Neural cell (in vitro differentiated cells): ENCODE results near the gene CARD9. TPM values are rescaled to one million over a fixed set of nuclear protein-coding genes. Genes with fewer than 3 reads are reported as not detected.

ENCODE experiments used
- H2AFZ ChIP-seq: fragments of 200-600, 300-800 bp; sonication (generic), shearing (Covaris generic); 2 replicates; pipeline ENCODE4 v1.6.0; 2014; ENCODE audit warnings: low read depth, mild to moderate bottlenecking, antibody characterized with exemption, low read length, moderate library complexity
- H3F3A ChIP-seq: fragments of 200-600 bp; shearing (Covaris generic); 2 replicates; pipeline ENCODE4 v1.6.1; 2016; ENCODE audit warnings: mild to moderate bottlenecking, moderate library complexity, mixed read lengths, antibody characterized with exemption, low read length; ENCODE audit not compliant: insufficient read depth, poor library complexity, severe bottlenecking
- H3K27ac ChIP-seq: fragments of 200-600, 300-800 bp; sonication (generic), shearing (Covaris generic); 2 replicates; pipeline ENCODE4 v1.5.1; 2014; ENCODE audit warnings: mild to moderate bottlenecking, low read length, moderate library complexity
- H3K27me3 ChIP-seq: fragments of 300-800, 200-600 bp; sonication (generic), shearing (Covaris generic); 2 replicates; pipeline ENCODE4 v1.6.0; 2014; ENCODE audit warnings: mild to moderate bottlenecking, low read depth, low read length, moderate library complexity; ENCODE audit not compliant: insufficient read depth
- H3K36me3 ChIP-seq: fragments of 300-800, 200-600 bp; sonication (generic), shearing (Covaris generic); 2 replicates; pipeline ENCODE4 v1.5.1; 2014; ENCODE audit warnings: mild to moderate bottlenecking, antibody characterized with exemption, low read length, moderate library complexity; ENCODE audit not compliant: insufficient read depth
- H3K4me2 ChIP-seq: fragments of 300-800, 200-600 bp; sonication (generic), shearing (Covaris generic); 2 replicates; pipeline ENCODE4 v1.6.0; 2014; ENCODE audit warnings: mild to moderate bottlenecking, low read length
- H3K4me3 ChIP-seq: fragments of 300-800, 200-600 bp; sonication (generic), shearing (Covaris generic); 2 replicates; pipeline ENCODE4 v1.5.1; 2014; ENCODE audit warnings: mild to moderate bottlenecking, low read length, moderate library complexity
- H3K79me2 ChIP-seq: fragments of 200-600 bp; shearing (Covaris generic); replicated peaks from 2 replicates; pipeline ENCODE4 v1.6.0; 2014; ENCODE audit warnings: mild to moderate bottlenecking, low read length, moderate library complexity; ENCODE audit not compliant: insufficient read depth
- H3K9ac ChIP-seq: fragments of 300-800, 200-600 bp; sonication (generic), shearing (Covaris generic); 2 replicates; pipeline ENCODE4 v1.6.1; 2016; ENCODE audit warnings: mild to moderate bottlenecking, low read length, mixed read lengths
- H3K9me2 ChIP-seq: fragments of 200-600 bp; shearing (Covaris generic); 2 replicates; pipeline ENCODE4 v1.6.1; 2016; ENCODE audit warnings: mild to moderate bottlenecking, low read length, mixed read lengths; ENCODE audit not compliant: insufficient read depth
- H3K9me3 ChIP-seq: fragments of 200-600, 300-800 bp; sonication (generic), shearing (Covaris generic); 2 replicates; pipeline ENCODE4 v1.6.1; 2016; ENCODE audit warnings: mild to moderate bottlenecking, mixed run types, low read length, moderate library complexity, mixed read lengths
- H4K20me1 ChIP-seq: fragments of 200-600 bp; shearing (Covaris generic); 2 replicates; pipeline ENCODE4 v1.6.1; 2016; ENCODE audit warnings: mild to moderate bottlenecking, mixed run types; ENCODE audit not compliant: insufficient read depth
- EP300 ChIP-seq: fragments of 450-650 bp; conservative IDR thresholded peaks from 2 replicates; pipeline ENCODE4 v1.6.1; 2014; ENCODE audit warnings: antibody characterized with exemption, mild to moderate bottlenecking, moderate library complexity; ENCODE audit not compliant: poor library complexity, severe bottlenecking
- EZH2 ChIP-seq: fragments of 200-600, 300-800 bp; shearing (Covaris generic), sonication (generic); IDR thresholded peaks from 2 replicates; pipeline ENCODE4 v1.6.1; 2014; ENCODE audit warnings: antibody characterized with exemption, low read length, borderline replicate concordance, mild to moderate bottlenecking; ENCODE audit not compliant: insufficient read depth, poor library complexity, severe bottlenecking
- MXI1 ChIP-seq: fragments of 450-650 bp; conservative IDR thresholded peaks from 2 replicates; pipeline ENCODE4 v1.6.1; 2014; ENCODE audit warnings: antibody characterized with exemption, mild to moderate bottlenecking; ENCODE audit not compliant: poor library complexity, severe bottlenecking
- POLR2AphosphoS5 ChIP-seq: IDR thresholded peaks from 2 replicates; pipeline ENCODE4 v1.6.1; 2012
- RAD21 ChIP-seq: fragments of 450-650 bp; conservative IDR thresholded peaks from 2 replicates; pipeline ENCODE4 v1.6.1; 2014; ENCODE audit warnings: antibody characterized with exemption, mild to moderate bottlenecking, moderate library complexity
- SMC3 ChIP-seq: fragments of 450-650 bp; conservative IDR thresholded peaks from 2 replicates; pipeline ENCODE4 v1.6.1; 2014; ENCODE audit warnings: antibody characterized with exemption, mild to moderate bottlenecking, moderate library complexity; ENCODE audit not compliant: poor library complexity
- TAF1 ChIP-seq: IDR thresholded peaks from 2 replicates; pipeline ENCODE4 v1.6.1; 2012; ENCODE audit warnings: low read depth
- polyA plus RNA-seq: library from polyadenylated mRNA; depleted of rRNA; stranded (reverse); fragments of >200 nt; gene quantifications from 2 replicates; pipeline ENCODE4 v1.2.3, GENCODE V29; 2014
- TF ChIP-seq, protein P1 (sequence below): fragments of 450-650 bp; IDR thresholded peaks from 2 replicates; pipeline ENCODE4 v1.5.1; 2014; ENCODE audit warnings: antibody characterized with exemption, mild to moderate bottlenecking, moderate library complexity; ENCODE audit not compliant: poor library complexity, severe bottlenecking
- TF ChIP-seq, protein P2 (sequence below): IDR thresholded peaks from 2 replicates; pipeline ENCODE4 v1.6.1; 2012; ENCODE audit warnings: borderline replicate concordance

CARD9 gene
- polyA plus RNA-seq, 1 donor from 2014 or later: 0.77 TPM

DNA sequence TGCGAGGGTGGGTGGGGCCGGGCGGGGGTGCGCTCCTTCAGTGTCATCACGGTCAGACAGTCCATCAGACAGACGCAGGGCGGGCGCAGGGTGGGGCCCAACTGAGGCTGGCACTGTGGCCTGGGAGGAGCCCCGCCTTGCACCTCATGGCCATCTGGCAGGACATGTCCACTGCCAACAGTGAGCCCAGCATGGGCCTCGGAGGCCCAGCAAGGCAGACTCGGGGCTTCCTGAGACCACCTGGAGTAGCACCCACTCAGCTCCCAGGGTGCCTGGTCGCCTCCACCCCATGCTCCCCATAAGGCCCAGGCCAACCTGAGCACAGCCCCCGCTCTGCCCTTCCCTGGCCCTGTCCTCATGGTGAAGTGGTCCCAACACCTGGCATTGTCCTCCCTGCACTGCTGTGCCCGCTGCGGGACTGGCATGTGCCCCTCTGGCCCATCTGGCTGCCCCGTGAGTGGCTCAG is 54.7 kb downstream of the CARD9 start:
- no peaks in the 10 kb centered on the region for H3K79me2 ChIP-seq
- H3K9me2 ChIP-seq: no peaks in the 10 kb centered on the region
- H2AFZ ChIP-seq: no peak overlapping the region
- peaks cover 5% of the 10 kb centered on the region for H3K9me3 ChIP-seq
- no peaks in the 10 kb centered on the region for H3F3A ChIP-seq
- no peaks in the 10 kb centered on the region for H3K36me3 ChIP-seq
- H3K4me3 ChIP-seq: no peak overlapping the region
- no peak overlapping the region for H3K9ac ChIP-seq
- no peaks in the 10 kb centered on the region for H3K27me3 ChIP-seq
- no peak for TF ChIP-seq TAF1
- H4K20me1 ChIP-seq: no peaks in the 10 kb centered on the region
- no peak overlapping the region for H3K4me2 ChIP-seq
- H3K27ac ChIP-seq: no peak overlapping the region

DNA sequence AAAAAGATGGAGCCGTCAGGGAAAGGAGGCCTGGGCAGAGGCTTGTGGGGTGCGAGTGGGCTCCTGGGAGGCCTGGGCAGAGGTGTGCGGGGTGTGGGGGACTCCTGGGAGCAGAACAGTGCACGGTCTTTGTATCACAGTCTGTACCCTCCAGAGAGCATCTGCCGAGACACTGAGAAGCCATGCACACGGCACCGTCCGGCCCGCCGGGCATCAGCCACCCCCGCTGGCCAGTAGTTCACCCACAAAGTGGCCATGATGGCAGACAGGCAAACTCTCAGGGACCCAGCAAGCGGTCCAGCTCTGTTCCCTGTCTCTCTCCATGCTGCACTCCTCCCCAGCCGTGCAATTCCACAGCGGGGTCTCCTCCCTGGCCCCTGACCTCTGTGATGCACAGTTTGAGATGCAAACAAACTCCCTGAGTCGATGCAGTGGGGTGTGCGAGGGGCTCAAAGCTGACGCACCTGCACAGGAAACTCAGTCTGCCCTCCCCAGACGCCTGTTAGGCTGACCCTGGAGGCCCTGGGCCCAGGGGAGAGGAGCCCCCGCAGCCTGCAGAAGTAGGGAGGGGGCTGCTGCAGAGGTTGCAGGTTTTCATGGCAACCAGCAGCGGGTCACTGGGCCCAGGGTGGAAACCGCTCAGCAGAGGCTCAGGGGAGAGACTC is 55.2 kb downstream of the CARD9 start:
- no peaks in the 10 kb centered on the region for H3K36me3 ChIP-seq
- H3K79me2 ChIP-seq: no peaks in the 10 kb centered on the region
- H3K27ac ChIP-seq: no peak overlapping the region
- H3K27me3 ChIP-seq: no peaks in the 10 kb centered on the region
- H3K4me2 ChIP-seq: no peak overlapping the region
- no peaks in the 10 kb centered on the region for H4K20me1 ChIP-seq
- no peaks in the 10 kb centered on the region for H3F3A ChIP-seq
- peaks cover 5% of the 10 kb centered on the region for H3K9me3 ChIP-seq
- no peak overlapping the region for H3K4me3 ChIP-seq
- no peak overlapping the region for H3K9ac ChIP-seq
- no peaks in the 10 kb centered on the region for H3K9me2 ChIP-seq
- no peak overlapping the region for H2AFZ ChIP-seq
- no peak for TF ChIP-seq EP300
- TF ChIP-seq, protein P1, sequence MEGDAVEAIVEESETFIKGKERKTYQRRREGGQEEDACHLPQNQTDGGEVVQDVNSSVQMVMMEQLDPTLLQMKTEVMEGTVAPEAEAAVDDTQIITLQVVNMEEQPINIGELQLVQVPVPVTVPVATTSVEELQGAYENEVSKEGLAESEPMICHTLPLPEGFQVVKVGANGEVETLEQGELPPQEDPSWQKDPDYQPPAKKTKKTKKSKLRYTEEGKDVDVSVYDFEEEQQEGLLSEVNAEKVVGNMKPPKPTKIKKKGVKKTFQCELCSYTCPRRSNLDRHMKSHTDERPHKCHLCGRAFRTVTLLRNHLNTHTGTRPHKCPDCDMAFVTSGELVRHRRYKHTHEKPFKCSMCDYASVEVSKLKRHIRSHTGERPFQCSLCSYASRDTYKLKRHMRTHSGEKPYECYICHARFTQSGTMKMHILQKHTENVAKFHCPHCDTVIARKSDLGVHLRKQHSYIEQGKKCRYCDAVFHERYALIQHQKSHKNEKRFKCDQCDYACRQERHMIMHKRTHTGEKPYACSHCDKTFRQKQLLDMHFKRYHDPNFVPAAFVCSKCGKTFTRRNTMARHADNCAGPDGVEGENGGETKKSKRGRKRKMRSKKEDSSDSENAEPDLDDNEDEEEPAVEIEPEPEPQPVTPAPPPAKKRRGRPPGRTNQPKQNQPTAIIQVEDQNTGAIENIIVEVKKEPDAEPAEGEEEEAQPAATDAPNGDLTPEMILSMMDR: no peak
- TF ChIP-seq TAF1: no peak
- TF ChIP-seq, protein P2, sequence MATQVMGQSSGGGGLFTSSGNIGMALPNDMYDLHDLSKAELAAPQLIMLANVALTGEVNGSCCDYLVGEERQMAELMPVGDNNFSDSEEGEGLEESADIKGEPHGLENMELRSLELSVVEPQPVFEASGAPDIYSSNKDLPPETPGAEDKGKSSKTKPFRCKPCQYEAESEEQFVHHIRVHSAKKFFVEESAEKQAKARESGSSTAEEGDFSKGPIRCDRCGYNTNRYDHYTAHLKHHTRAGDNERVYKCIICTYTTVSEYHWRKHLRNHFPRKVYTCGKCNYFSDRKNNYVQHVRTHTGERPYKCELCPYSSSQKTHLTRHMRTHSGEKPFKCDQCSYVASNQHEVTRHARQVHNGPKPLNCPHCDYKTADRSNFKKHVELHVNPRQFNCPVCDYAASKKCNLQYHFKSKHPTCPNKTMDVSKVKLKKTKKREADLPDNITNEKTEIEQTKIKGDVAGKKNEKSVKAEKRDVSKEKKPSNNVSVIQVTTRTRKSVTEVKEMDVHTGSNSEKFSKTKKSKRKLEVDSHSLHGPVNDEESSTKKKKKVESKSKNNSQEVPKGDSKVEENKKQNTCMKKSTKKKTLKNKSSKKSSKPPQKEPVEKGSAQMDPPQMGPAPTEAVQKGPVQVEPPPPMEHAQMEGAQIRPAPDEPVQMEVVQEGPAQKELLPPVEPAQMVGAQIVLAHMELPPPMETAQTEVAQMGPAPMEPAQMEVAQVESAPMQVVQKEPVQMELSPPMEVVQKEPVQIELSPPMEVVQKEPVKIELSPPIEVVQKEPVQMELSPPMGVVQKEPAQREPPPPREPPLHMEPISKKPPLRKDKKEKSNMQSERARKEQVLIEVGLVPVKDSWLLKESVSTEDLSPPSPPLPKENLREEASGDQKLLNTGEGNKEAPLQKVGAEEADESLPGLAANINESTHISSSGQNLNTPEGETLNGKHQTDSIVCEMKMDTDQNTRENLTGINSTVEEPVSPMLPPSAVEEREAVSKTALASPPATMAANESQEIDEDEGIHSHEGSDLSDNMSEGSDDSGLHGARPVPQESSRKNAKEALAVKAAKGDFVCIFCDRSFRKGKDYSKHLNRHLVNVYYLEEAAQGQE: no peak
- TF ChIP-seq SMC3: no peak
- TF ChIP-seq MXI1: no peak
- no peak for TF ChIP-seq POLR2AphosphoS5
- TF ChIP-seq EZH2: no peak

DNA sequence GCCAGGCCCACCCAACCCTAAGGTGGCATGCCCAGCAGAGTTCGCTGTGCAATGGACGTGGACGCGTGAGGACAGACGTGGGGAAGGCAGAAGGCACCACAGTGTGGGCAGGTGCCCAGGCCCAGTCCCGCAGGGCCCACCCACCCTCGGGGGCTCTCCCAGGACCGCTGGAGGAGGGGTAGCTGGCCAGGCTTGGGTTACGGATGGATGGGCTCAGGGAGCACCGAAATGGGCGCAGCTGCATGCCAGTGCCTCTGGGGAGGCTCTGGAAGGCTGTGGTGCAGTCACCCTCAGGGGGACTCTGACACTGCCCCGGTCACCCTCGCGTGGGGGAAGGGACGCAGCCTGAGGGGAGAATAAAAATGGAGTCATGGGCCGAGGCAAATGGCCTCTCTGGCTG is 55.8 kb downstream of the CARD9 start:
- no peaks in the 10 kb centered on the region for H3F3A ChIP-seq
- TF ChIP-seq RAD21 (no peak), EZH2 (no peak), SMC3 (no peak), MXI1 (no peak), POLR2AphosphoS5 (no peak), EP300 (no peak), TAF1 (no peak)
- TF ChIP-seq, protein P1: no peak
- TF ChIP-seq, protein P2: no peak
- no peaks in the 10 kb centered on the region for H3K27me3 ChIP-seq

More for the DNA sequence above, 55.8 kb downstream of the CARD9 start:
- Histone ChIP-seq H2AFZ (no peak overlapping the region), H3K4me3 (no peak overlapping the region), H3K4me2 (no peak overlapping the region), H3K27ac (no peak overlapping the region), H3K79me2 (no peaks in the 10 kb centered on the region), H4K20me1 (no peaks in the 10 kb centered on the region), H3K9me2 (no peaks in the 10 kb centered on the region), H3K36me3 (no peaks in the 10 kb centered on the region), H3K9ac (no peak overlapping the region), H3K9me3 (peaks cover 5% of the 10 kb centered on the region)
